Measurements from ENCODE around the gene AFF3. TPM values are rescaled to one million over a fixed set of nuclear protein-coding genes. Genes with fewer than 3 reads are reported as not detected.

AFF3 gene
- total and polyA plus RNA-seq, 12 donors, result 1.1 to 7.5 (median 3.9) TPM

DNA sequence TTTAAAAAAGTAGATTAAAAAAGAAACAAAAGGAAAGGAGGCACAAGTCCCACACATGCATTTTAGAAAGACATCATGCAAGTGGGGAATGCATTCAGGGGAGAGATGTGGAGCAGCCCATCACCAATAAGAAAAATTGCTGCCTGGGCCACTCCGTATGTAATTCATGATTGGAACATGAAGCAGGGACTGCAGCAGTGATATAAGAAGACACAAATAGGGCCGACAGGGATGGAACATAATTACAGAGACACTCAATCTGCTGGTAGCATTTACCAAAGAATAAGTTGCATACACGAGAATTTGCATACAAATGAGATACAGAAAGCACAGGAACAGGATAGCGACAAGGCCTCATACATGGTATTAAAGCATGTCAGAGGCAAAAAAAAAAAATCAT lies 6.5 kb upstream of the AFF3 start:
- intact Hi-C loops (cut with DNase I), result no loop called here
- Histone ChIP-seq H3K4me1 (replicated peaks in 1 of 2) (no peaks in the 10 kb centered on the region), H3K27ac (no peak overlapping the region), H3K4me3 (no peak overlapping the region), H3K9me3 (replicated peaks in 1 of 3) (no peaks in the 10 kb centered on the region), H3K36me3 (replicated peaks in 1 of 2) (no peaks in the 10 kb centered on the region), H3K27me3 (no peaks in the 10 kb centered on the region)
- TF ChIP-seq, protein P1, sequence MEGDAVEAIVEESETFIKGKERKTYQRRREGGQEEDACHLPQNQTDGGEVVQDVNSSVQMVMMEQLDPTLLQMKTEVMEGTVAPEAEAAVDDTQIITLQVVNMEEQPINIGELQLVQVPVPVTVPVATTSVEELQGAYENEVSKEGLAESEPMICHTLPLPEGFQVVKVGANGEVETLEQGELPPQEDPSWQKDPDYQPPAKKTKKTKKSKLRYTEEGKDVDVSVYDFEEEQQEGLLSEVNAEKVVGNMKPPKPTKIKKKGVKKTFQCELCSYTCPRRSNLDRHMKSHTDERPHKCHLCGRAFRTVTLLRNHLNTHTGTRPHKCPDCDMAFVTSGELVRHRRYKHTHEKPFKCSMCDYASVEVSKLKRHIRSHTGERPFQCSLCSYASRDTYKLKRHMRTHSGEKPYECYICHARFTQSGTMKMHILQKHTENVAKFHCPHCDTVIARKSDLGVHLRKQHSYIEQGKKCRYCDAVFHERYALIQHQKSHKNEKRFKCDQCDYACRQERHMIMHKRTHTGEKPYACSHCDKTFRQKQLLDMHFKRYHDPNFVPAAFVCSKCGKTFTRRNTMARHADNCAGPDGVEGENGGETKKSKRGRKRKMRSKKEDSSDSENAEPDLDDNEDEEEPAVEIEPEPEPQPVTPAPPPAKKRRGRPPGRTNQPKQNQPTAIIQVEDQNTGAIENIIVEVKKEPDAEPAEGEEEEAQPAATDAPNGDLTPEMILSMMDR (IDR thresholded peaks at IDR 0.05), result no peak
- TF ChIP-seq POLR2A (IDR thresholded peaks at IDR 0.05), result no peak
- DNase-seq, result no peak
- WGBS, 4 donors, result 80 to 90% (median 85%) methylated on average over 4 of the region's 4 CpGs

DNA sequence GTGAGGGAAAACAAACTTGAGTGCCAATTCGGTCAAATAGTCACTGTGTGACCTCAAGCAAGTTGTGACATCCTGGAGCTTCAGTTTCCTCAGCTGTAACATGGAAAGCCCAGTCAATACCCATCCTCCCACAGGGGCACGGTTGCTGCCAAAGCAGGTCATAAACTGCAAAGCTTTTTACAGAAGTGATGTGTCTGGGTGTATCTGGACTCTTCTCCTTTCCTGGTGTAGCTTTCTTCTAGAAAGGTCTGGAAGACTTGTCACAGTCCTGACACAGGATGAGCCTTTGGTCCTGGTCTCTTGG lies 4.2 kb upstream of the AFF3 start:
- 70 to 78% (median 74%) methylated on average over 2 of the region's 2 CpGs for WGBS, 4 donors
- intact Hi-C loops (cut with DNase I), result no loop called here

DNA sequence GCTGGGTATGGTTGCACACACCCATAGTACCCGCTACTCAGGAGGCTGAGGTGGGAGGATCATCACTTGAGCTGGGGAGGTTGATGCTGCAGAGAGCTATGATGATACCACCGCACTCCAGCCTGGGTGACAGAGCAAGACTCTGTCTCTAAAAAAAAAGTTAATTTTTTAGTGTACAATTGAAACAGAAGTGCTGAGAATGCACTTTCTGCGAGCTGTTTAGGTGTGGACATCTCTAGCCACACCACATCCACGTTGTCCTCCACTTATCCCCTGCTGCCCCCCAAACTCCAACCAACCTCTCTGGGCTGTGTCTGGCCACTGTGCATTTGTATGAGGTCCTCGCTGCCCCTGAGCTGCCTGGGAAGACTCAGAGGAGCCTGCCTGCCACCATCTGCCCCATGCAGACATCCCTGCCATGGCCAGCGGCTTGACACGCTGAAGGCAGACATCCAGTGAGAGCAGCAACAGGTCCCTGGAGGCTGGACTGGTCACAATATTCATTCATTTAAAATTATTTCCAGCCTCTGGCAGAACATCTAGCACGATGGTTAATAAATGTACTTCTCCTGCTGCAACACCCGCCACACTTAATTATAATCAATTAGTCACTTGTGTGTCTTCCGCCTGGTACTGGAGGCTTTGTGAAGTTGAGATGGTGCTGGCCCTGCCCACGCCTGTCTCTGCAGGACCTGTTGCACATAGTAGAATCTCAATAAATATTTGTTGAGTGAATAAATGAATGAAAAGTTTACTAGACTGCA lies 3.7 kb upstream of the AFF3 start:
- intact Hi-C loops (cut with DNase I), result no loop called here
- Histone ChIP-seq H3K4me1 (replicated peaks in 1 of 2) (no peaks in the 10 kb centered on the region), H3K9me3 (replicated peaks in 1 of 3) (no peaks in the 10 kb centered on the region), H3K36me3 (replicated peaks in 1 of 2) (no peaks in the 10 kb centered on the region), H3K27ac (no peak overlapping the region), H3K27me3 (no peaks in the 10 kb centered on the region), H3K4me3 (no peak overlapping the region)
- no peak for DNase-seq
- TF ChIP-seq, protein P1 (IDR thresholded peaks at IDR 0.05), result no peak
- TF ChIP-seq POLR2A (IDR thresholded peaks at IDR 0.05), result no peak
- WGBS, 4 donors, result 80 to 89% (median 85%) methylated on average over 8 to 11 of the region's 11 CpGs

More for the DNA sequence above, 4.2 kb upstream of the AFF3 start:
- no peak for DNase-seq
- no peaks in the 10 kb centered on the region for H3K36me3 ChIP-seq (replicated peaks in 1 of 2)
- no peaks in the 10 kb centered on the region for H3K27me3 ChIP-seq
- no peak overlapping the region for H3K27ac ChIP-seq
- H3K4me1 ChIP-seq (replicated peaks in 1 of 2), result no peaks in the 10 kb centered on the region
- H3K4me3 ChIP-seq, result no peak overlapping the region
- no peak for TF ChIP-seq POLR2A (IDR thresholded peaks at IDR 0.05)
- TF ChIP-seq, protein P1 (IDR thresholded peaks at IDR 0.05), result no peak
- H3K9me3 ChIP-seq (replicated peaks in 1 of 3), result no peaks in the 10 kb centered on the region

DNA sequence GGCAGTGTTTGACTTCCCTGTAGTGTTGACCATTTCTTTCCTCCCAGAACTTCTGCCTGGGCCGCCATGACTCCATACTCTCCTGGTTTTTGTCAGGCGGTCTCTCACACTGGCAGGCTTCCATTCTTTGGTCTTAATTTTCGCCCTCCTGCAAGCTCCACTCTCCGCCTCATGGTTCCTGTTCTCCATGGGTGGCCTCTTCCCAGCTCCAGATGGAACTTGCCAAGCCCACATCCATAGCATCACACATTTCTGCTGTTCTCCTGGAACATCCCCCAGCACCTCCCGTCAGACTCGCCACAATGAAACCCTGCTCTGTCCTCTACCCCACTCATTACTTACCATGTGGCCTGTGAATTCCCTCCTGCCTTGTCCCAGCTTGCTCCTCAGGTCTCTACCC lies 896 bp upstream of the AFF3 start:
- intact Hi-C loops (cut with DNase I), result no loop called here
- Histone ChIP-seq H3K4me3 (no peak overlapping the region), H3K27me3 (no peaks in the 10 kb centered on the region), H3K9me3 (replicated peaks in 1 of 3) (no peaks in the 10 kb centered on the region), H3K27ac (no peak overlapping the region), H3K4me1 (replicated peaks in 1 of 2) (no peaks in the 10 kb centered on the region), H3K36me3 (replicated peaks in 1 of 2) (no peaks in the 10 kb centered on the region)
- TF ChIP-seq POLR2A (IDR thresholded peaks at IDR 0.05), result no peak
- TF ChIP-seq, protein P1 (IDR thresholded peaks at IDR 0.05), result no peak
- DNase-seq, result no peak
- 90 to 95% (median 90%) methylated on average over 6 of the region's 6 CpGs for WGBS, 4 donors
